ENCODE measurements around the gene SLCO2A1. TPM values are rescaled to one million over a fixed set of nuclear protein-coding genes. Genes with fewer than 3 reads are reported as not detected.

Gene SLCO2A1
- total and polyA plus RNA-seq, 2 donors from 2014 or later, result 27.2 to 169 TPM

- Histone ChIP-seq H3K27me3 (ENCODE audit: control insufficient read depth, insufficient read depth, low read length) (no peaks in the 10 kb centered on the region), H3K4me1 (ENCODE audit: control insufficient read depth in 2 of 3, insufficient read depth in 2 of 3, low read depth in 1 of 3, low read length in 3 of 3) (peaks cover 0 to 11% (median 8%) of the 10 kb centered on the region in 3 donors), H3K9ac (ENCODE audit: low read length in 3 of 3) (no peak overlapping the region), H3K9me3 (ENCODE audit: control insufficient read depth in 2 of 3, insufficient read depth in 1 of 3, low read length in 3 of 3) (no peaks in the 10 kb centered on the region), H3K36me3 (ENCODE audit: control insufficient read depth in 2 of 3, insufficient read depth in 3 of 3, low read length in 3 of 3) (no peaks in the 10 kb centered on the region), H3K4me3 (ENCODE audit: low read length in 3 of 3) (no peak overlapping the region), H3K27ac (ENCODE audit: low read depth in 2 of 2, low read length in 2 of 2) (no peak overlapping the region)
- DNase-seq (peak in 1 of 5 donors; percentile 4), FAIRE-seq (no peak)
- TF ChIP-seq CTCF (IDR thresholded peaks at IDR 0.05; ENCODE audit: borderline replicate concordance, extremely low read depth, insufficient read depth), result no peak
- intact Hi-C loops (cut with DNase I), result no loop called here
Measured at GRCh38 chr3:134064081-134064480, 34.4 kb upstream of the SLCO2A1 start.

DNA sequence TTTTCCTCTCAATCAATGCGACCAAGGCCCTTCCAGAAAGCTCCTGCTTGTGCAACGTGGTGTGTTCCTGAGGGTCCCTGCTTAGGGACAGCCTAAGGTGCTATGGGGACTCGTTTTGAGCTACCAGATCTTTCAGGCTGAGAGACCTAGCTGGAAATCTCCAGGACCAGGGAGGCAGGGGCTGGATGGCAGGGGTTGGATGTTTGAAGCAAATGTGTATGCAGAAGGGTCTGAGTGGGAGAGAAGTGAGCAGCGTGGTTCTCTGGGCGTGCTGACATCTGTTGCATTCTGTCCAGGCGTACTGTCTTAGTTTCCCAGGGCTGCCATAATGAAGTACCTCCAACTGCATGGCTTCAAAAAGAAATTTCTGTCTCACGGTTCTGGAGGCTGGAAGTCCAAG is 31.7 kb upstream of the SLCO2A1 start:
- DNase-seq (peak in 2 of 5 donors; percentile 4 to 18), FAIRE-seq (no peak)
- Histone ChIP-seq H3K4me1 (ENCODE audit: control insufficient read depth in 2 of 3, insufficient read depth in 2 of 3, low read depth in 1 of 3, low read length in 3 of 3) (peaks cover 0 to 36% (median 21%) of the 10 kb centered on the region in 3 donors), H3K9me3 (ENCODE audit: control insufficient read depth in 2 of 3, insufficient read depth in 1 of 3, low read length in 3 of 3) (no peaks in the 10 kb centered on the region), H3K27me3 (ENCODE audit: control insufficient read depth, insufficient read depth, low read length) (no peaks in the 10 kb centered on the region), H3K27ac (ENCODE audit: low read depth in 2 of 2, low read length in 2 of 2) (no peak overlapping the region), H3K9ac (ENCODE audit: low read length in 3 of 3) (no peak overlapping the region), H3K36me3 (ENCODE audit: control insufficient read depth in 2 of 3, insufficient read depth in 3 of 3, low read length in 3 of 3) (no peaks in the 10 kb centered on the region), H3K4me3 (ENCODE audit: low read length in 3 of 3) (no peak overlapping the region)
- intact Hi-C loops (cut with DNase I), result no loop called here
- no peak for TF ChIP-seq CTCF (IDR thresholded peaks at IDR 0.05; ENCODE audit: borderline replicate concordance, extremely low read depth, insufficient read depth)

GRCh38 chr3:134060561-134061385 is 31.0 kb upstream of the SLCO2A1 start:
- FAIRE-seq (no peak), DNase-seq (peak in 3 of 5 donors; percentile 7 to 35 (median 25))
- Histone ChIP-seq H3K4me1 (ENCODE audit: control insufficient read depth in 2 of 3, insufficient read depth in 2 of 3, low read depth in 1 of 3, low read length in 3 of 3) (peaks cover 0 to 35% (median 25%) of the 10 kb centered on the region in 3 donors), H3K9me3 (ENCODE audit: control insufficient read depth in 2 of 3, insufficient read depth in 1 of 3, low read length in 3 of 3) (no peaks in the 10 kb centered on the region), H3K27me3 (ENCODE audit: control insufficient read depth, insufficient read depth, low read length) (no peaks in the 10 kb centered on the region), H3K9ac (ENCODE audit: low read length in 3 of 3) (no peak overlapping the region), H3K4me3 (ENCODE audit: low read length in 3 of 3) (no peak overlapping the region), H3K27ac (ENCODE audit: low read depth in 2 of 2, low read length in 2 of 2) (no peak overlapping the region), H3K36me3 (ENCODE audit: control insufficient read depth in 2 of 3, insufficient read depth in 3 of 3, low read length in 3 of 3) (no peaks in the 10 kb centered on the region)
- intact Hi-C loops (cut with DNase I), result no loop called here
- no peak for TF ChIP-seq CTCF (IDR thresholded peaks at IDR 0.05; ENCODE audit: borderline replicate concordance, extremely low read depth, insufficient read depth)
